ENCODE results near the gene ZG16B.
A peak's percentile ranks its signal among the peaks of the same experiment; 100 is the strongest.

Gene ZG16B

GRCh38 chr16:2833776-2834175 lies 3.7 kb downstream of the ZG16B start:
- ChIA-PET POLR2A (ENCODE audit: low non-redundant PET) (no interaction called here), CTCF (no interaction called here)
- no peak for TF ChIP-seq CTCF (conservative IDR thresholded peaks at IDR 0.05; ENCODE audit: low read depth)
- no peak for DNase-seq (ENCODE audit: low spot score)
- H3K27ac ChIP-seq, result no peak overlapping the region

DNA sequence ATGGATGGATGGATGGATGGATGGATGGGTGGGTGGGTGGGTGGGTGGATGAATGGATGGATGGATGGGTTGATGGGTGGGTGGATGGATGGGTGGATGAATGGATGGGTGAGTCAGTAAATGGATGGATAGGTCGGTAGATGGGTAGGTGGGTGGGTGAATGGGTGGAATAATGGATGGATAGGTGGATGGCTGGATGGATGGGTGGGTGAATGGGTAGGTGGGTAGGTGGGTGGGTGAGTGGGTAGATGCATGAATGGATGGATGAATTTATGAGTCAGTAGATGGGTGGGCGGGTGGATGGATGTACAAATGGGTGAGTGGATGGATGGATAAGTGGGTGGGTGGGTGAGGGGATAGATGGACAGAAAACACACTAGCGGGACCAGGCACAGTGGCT lies 4.9 kb downstream of the ZG16B start:
- DNase-seq (ENCODE audit: low spot score), result no peak
- peak overlapping the region; percentile 99 for H3K27ac ChIP-seq
- TF ChIP-seq CTCF (conservative IDR thresholded peaks at IDR 0.05; ENCODE audit: low read depth), result no peak
- POLR2A ChIA-PET (ENCODE audit: low non-redundant PET), result no interaction called here
- CTCF ChIA-PET, result interaction anchor here (0.6 kb wide), 1 partner anchor 33 kb away, joined by 3 read pairs; no protein-coding TSS in a partner anchor

GRCh38 chr16:2835638-2836493 lies 5.8 kb downstream of the ZG16B start:
- ChIA-PET POLR2A (ENCODE audit: low non-redundant PET) (interaction anchor here (1.1 kb wide), 1 partner anchor 33 kb away, joined by 3 read pairs; no protein-coding TSS in a partner anchor), CTCF (interaction anchor here (0.6 kb wide), 1 partner anchor 32 kb away, joined by 3 read pairs; no protein-coding TSS in a partner anchor)
- no peak for TF ChIP-seq CTCF (conservative IDR thresholded peaks at IDR 0.05; ENCODE audit: low read depth)
- H3K27ac ChIP-seq, result peak overlapping the region; percentile 99
- DNase-seq (ENCODE audit: low spot score), result peak; percentile 95

DNA sequence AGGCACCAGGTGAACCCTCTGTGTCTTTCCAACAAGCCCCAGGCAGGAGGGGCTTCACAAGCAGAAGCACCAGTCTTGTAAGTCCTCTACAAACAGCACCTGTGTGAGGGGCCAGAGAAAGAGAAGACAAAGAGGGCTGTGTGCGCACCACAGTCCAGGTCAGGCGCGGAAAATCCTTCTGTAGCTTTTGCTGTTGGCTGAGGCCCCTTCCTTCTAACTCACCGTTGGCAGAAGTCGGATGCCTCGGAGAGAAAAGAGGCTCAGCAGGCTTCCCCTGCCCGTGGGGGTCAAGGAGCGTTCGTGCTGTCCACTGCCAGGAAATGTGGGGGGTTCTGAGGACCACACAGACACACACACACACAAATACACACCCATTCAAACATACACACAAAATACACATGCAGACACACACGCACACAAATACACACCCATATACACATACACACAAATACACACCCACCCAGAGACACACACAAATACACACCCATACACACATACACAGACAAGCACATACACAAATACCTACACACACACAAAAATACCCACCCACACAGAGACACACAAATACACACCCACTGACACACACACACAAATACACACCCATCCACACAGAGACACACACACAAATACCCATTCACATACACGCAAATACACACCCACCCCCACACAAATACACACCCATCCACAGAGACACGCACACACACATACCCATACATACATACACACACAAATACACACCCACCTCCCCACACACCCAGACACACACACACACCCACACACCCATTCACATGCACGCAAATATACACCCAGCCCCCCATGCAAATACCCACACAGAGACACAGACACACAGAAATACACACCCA lies 6.8 kb downstream of the ZG16B start:
- POLR2A ChIA-PET (ENCODE audit: low non-redundant PET), result interaction anchor here (1.1 kb wide), 1 partner anchor 32 kb away, joined by 3 read pairs; no protein-coding TSS in a partner anchor
- no peak for DNase-seq (ENCODE audit: low spot score)
- CTCF ChIA-PET, result no interaction called here
- no peak for TF ChIP-seq CTCF (conservative IDR thresholded peaks at IDR 0.05; ENCODE audit: low read depth)
- H3K27ac ChIP-seq, result peak overlapping the region; percentile 99

DNA sequence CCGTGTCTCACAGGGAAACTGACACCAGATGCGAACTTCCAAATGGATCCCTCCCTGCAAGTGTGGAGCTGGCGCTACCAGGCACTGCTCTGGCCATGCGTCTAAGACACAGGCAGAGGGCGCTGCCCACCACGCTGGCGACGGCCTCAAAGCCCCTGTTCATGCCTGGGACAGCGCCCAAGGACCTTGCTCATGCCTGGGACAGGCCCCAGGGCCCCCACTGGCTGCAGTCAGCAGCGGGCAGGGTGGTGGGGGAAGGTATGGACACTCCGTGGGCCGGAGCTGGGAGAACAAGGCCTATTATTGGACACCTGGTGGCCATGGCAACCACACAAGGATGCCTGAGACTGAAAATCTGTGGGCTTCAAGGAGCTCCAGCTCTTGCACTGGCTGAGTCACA lies 8.8 kb downstream of the ZG16B start:
- TF ChIP-seq CTCF (conservative IDR thresholded peaks at IDR 0.05; ENCODE audit: low read depth), result peak; percentile 60
- POLR2A ChIA-PET (ENCODE audit: low non-redundant PET), result interaction anchor here (1.1 kb wide), 1 partner anchor 20 kb away, joined by 3 read pairs; the partner anchor contains the start of gene PRSS22
- CTCF ChIA-PET, result interaction anchor here (0.6 to 2.1 kb wide), 8 partner anchors 17 to 119 kb away, joined by 3 to 19 read pairs (median 3); partner anchors contain the start of genes PRSS22 and PRSS27
- peak; percentile 40 for DNase-seq (ENCODE audit: low spot score)
- peak overlapping the region; percentile 99 for H3K27ac ChIP-seq
